PC-9 (cell line): Measurements from ENCODE around the gene SEC22A. TPM values are rescaled to one million over a fixed set of nuclear protein-coding genes. Genes with fewer than 3 reads are reported as not detected.

Experiments
- BruUV-seq: library from RNA; stranded (reverse); fragments of 400-500 nt; replicated peaks from 2 replicates; lab custom pipeline; 2021; lab: Mats Ljungman, UMichigan
- CTCF ChIA-PET: fragments of 300-600 bp; sonication (Branson Sonifier 250); formaldehyde crosslinking; loops from one replicate; lab custom pipeline; 2022; ENCODE audit warnings: antibody characterized with exemption; lab: Charles Lee
- POLR2A ChIA-PET: fragments of 300-600 bp; sonication (Branson Sonifier 250); formaldehyde crosslinking; loops from one replicate; lab custom pipeline; 2022; ENCODE audit warnings: antibody characterized with exemption; ENCODE audit not compliant: unreplicated experiment; lab: Charles Lee
- DNase-seq, 2 experiments: peaks; one replicate each; pipeline versions ENCODE4 v3.0.0 to v3.0.0-alpha.2; 2015 to 2022; ENCODE audit warnings: mixed read lengths in 1 of 2
- H2AFZ ChIP-seq: fragments of 200-600 bp; sonication (generic); 2 replicates; pipeline ENCODE4 v1.8.1; 2017; ENCODE audit warnings: antibody characterized with exemption
- H3F3A ChIP-seq: fragments of 200-600 bp; sonication (generic); 2 replicates; pipeline ENCODE4 v1.8.1; 2017; ENCODE audit warnings: antibody characterized with exemption, mild to moderate bottlenecking, low read depth; ENCODE audit not compliant: insufficient read depth
- H3K27ac ChIP-seq: fragments of 200-600 bp; sonication (generic); 2 replicates; pipeline ENCODE4 v1.6.1; 2016; ENCODE audit warnings: mixed run types
- H3K27me3 ChIP-seq: fragments of 200-600 bp; sonication (generic); 2 replicates; pipeline ENCODE4 v1.6.1; 2016; ENCODE audit warnings: low read depth, mixed run types; ENCODE audit not compliant: insufficient read depth
- H3K36me3 ChIP-seq: fragments of 200-600 bp; sonication (generic); 2 replicates; pipeline ENCODE4 v1.6.1; 2016; ENCODE audit warnings: low read depth, mixed run types
- H3K4me1 ChIP-seq: fragments of 200-600 bp; sonication (generic); replicated peaks from 2 replicates; pipeline ENCODE4 v1.6.1; 2016; ENCODE audit warnings: mixed run types; ENCODE audit not compliant: insufficient read depth
- H3K4me2 ChIP-seq: fragments of 200-600 bp; sonication (generic); 2 replicates; pipeline ENCODE4 v1.6.1; 2017; ENCODE audit warnings: mixed run types
- H3K4me3 ChIP-seq: fragments of 200-600 bp; sonication (generic); 2 replicates; pipeline ENCODE4 v1.6.1; 2016; ENCODE audit warnings: mixed run types
- H3K79me2 ChIP-seq: fragments of 200-600 bp; sonication (generic); 2 replicates; pipeline ENCODE4 v1.6.1; 2017; ENCODE audit warnings: low read depth, mixed run types
- H3K9me2 ChIP-seq: fragments of 200-600 bp; sonication (generic); 2 replicates; pipeline ENCODE4 v1.8.1; 2017; ENCODE audit warnings: mild to moderate bottlenecking; ENCODE audit not compliant: insufficient read depth
- H3K9me3 ChIP-seq: fragments of 200-600 bp; sonication (generic); 2 replicates; pipeline ENCODE4 v1.8.1; 2016; ENCODE audit warnings: low read depth; ENCODE audit not compliant: insufficient read depth
- H4K20me1 ChIP-seq: fragments of 200-600 bp; sonication (generic); 2 replicates; pipeline ENCODE4 v1.8.1; 2017; ENCODE audit not compliant: insufficient read depth
- CTCF ChIP-seq: fragments of 200-600 bp; sonication (generic); conservative IDR thresholded peaks from 2 replicates; pipeline ENCODE4 v1.6.1; 2017; ENCODE audit warnings: mixed run types, antibody characterized with exemption, mild to moderate bottlenecking, moderate library complexity
- EZH2 ChIP-seq: fragments of 200-600 bp; sonication (generic); IDR thresholded peaks from 2 replicates; pipeline ENCODE4 v1.8.0; 2017; ENCODE audit warnings: antibody characterized with exemption, low read depth
- intact Hi-C: fragments of 100-400 bp; cut with micrococcal nuclease; formaldehyde crosslinking; loops from one replicate; pipeline ENCODE4 v1.10.0; 2022; ENCODE audit not compliant: unreplicated experiment
- total RNA-seq: library from RNA; stranded (reverse); gene quantifications from 2 replicates; pipeline ENCODE4 v1.2.3, GENCODE V29; 2021

Gene SEC22A
- total RNA-seq, 1 experiment from 2014 or later = 20.2 TPM

DNA sequence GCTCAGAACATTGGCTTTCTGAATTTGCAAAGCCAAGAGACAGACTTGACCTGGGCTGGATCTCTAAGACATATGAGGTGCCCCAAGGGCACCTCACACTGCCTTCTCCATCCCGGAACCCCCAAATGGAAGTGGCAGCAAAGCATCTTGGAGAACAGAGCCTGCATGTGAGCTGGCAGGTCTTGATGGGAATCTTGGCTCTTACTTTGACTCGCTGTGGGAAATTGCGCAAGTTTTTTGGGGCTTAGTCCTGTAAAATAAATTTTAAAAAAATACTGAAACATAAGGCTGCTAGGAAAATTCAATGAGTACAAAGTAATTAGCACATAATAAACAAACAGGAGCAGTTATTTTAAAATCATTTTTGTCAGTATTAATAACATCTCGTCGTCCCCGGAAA lies 13.7 kb upstream of the SEC22A start:
- TF ChIP-seq CTCF (no peak), EZH2 (no peak)
- no peak for DNase-seq
- POLR2A ChIA-PET = no interaction called here
- H3K27ac ChIP-seq = no peak overlapping the region
- H3K27me3 ChIP-seq = no peaks in the 10 kb centered on the region
- intact Hi-C loops = loop anchor here (1.0 kb wide), 1 partner anchor 12 kb away; no protein-coding TSS in a partner anchor
- no peaks in the 10 kb centered on the region for H3K9me2 ChIP-seq
- no peak overlapping the region for H2AFZ ChIP-seq
- no peak overlapping the region for H3K4me2 ChIP-seq
- no peaks in the 10 kb centered on the region for H3F3A ChIP-seq
- CTCF ChIA-PET = no interaction called here
- H3K4me3 ChIP-seq = no peak overlapping the region
- no peaks in the 10 kb centered on the region for H3K4me1 ChIP-seq
- no peaks in the 10 kb centered on the region for H3K79me2 ChIP-seq
- H3K36me3 ChIP-seq = no peaks in the 10 kb centered on the region
- H4K20me1 ChIP-seq = no peaks in the 10 kb centered on the region
- no peaks in the 10 kb centered on the region for H3K9me3 ChIP-seq
- BruUV-seq = no TSS peak

- H3K4me2 ChIP-seq = no peak overlapping the region
- TF ChIP-seq CTCF (no peak), EZH2 (no peak)
- peaks cover 4% of the 10 kb centered on the region; the same call in 1 of the 2 replicates for H3K9me3 ChIP-seq
- H3K4me3 ChIP-seq = no peak overlapping the region
- no peaks in the 10 kb centered on the region for H4K20me1 ChIP-seq
- CTCF ChIA-PET = interaction anchor here (0.8 kb wide), 1 partner anchor 568 kb away, joined by 3 read pairs; no protein-coding TSS in a partner anchor
- H2AFZ ChIP-seq = no peak overlapping the region
- H3K36me3 ChIP-seq = no peaks in the 10 kb centered on the region
- no peaks in the 10 kb centered on the region for H3K79me2 ChIP-seq
- intact Hi-C loops = no loop called here
- BruUV-seq = no TSS peak
- H3F3A ChIP-seq = no peaks in the 10 kb centered on the region
- H3K9me2 ChIP-seq = no peaks in the 10 kb centered on the region
- H3K27me3 ChIP-seq = no peaks in the 10 kb centered on the region
- POLR2A ChIA-PET = no interaction called here
- H3K4me1 ChIP-seq = no peaks in the 10 kb centered on the region
- no peak overlapping the region for H3K27ac ChIP-seq
- no peak for DNase-seq
These were observed 8.2 kb upstream of the SEC22A start for GRCh38 chr3:123193448-123194101.

- intact Hi-C loops = no loop called here
- Histone ChIP-seq H3F3A (no peaks in the 10 kb centered on the region), H3K4me2 (no peak overlapping the region), H3K9me3 (peaks cover 4% of the 10 kb centered on the region; the same call in 1 of the 2 replicates), H2AFZ (no peak overlapping the region), H3K79me2 (no peaks in the 10 kb centered on the region), H4K20me1 (no peaks in the 10 kb centered on the region), H3K4me3 (no peak overlapping the region), H3K9me2 (no peaks in the 10 kb centered on the region), H3K36me3 (no peaks in the 10 kb centered on the region), H3K4me1 (no peaks in the 10 kb centered on the region), H3K27me3 (no peaks in the 10 kb centered on the region), H3K27ac (no peak overlapping the region)
- CTCF ChIA-PET = no interaction called here
- DNase-seq = no peak
- POLR2A ChIA-PET = no interaction called here
- no TSS peak for BruUV-seq
- TF ChIP-seq CTCF (no peak), EZH2 (no peak)
These were observed 7.2 kb upstream of the SEC22A start for GRCh38 chr3:123194552-123194951.
